Effector CD4-positive, alpha-beta T cell (primary cell): ENCODE data around the gene NADSYN1.

Experiments
- DNase-seq: peaks from one replicate; pipeline ENCODE4 v3.0.0-alpha.2; 2020

NADSYN1 gene

DNA sequence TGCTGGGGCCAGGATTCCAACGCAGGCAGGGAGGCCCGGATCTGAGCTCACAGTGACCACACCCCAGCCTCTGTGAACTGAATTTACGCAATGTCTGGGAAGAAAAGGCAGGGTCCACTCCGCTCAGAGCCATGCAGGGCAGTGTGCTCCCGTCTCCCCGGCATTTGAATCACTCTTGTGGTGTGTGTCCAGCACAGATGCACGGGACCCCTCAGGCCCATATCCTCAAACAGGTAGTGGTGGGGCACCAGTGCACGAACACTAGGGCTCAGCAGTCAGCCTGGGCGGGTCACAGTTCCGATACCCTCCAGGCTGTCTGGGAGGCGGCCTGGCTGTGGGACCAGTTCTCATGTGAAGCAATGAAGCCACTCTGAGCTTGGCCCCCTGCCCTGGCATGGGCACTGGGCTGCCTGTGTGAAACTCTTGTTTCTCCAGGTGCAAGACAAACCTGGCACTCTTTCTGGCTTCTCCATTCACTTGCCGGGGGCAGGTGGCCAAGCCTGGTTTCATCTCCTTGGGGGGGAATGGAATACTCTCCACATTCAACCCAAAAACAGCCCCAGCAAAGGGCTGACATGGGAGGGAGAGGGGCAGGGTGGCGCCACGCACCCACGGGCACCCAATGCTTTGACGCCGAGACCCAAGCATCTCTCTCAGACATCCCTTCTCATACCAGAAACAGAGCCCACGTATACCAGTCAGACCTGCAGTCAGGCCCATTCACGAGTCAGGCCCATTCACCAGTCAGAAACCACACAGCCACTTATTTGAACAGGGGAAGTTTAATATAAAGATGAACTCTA lies 19.2 kb upstream of the NADSYN1 start:
- no peak for DNase-seq

DNA sequence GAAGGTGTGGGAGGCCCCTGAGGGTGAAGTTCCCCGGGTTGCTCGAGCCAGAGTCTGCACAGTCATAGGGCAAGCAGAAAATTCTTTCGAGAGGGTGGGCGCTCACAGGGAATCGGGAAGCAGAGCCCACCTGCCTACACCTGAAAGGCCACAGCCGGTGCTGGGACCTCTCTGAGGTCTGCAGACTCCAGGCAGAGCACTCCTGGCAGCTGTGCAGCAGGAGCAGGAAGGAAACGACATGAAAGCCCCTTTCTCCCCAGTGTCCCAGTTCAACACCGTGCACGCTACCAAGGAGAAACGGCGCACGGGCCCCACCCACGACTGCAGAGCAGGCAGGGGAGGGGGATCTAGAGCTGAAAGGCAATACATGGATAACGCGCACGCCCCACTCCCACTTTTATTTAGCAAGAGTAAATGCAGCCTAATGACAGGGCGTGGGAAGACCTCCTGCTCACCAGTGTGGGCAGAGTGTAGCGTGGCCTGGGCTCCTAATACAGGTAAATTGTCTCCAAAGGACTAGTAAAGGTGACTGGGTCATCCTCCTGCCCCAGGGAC lies 18.4 kb upstream of the NADSYN1 start:
- DNase-seq: no peak

DNA sequence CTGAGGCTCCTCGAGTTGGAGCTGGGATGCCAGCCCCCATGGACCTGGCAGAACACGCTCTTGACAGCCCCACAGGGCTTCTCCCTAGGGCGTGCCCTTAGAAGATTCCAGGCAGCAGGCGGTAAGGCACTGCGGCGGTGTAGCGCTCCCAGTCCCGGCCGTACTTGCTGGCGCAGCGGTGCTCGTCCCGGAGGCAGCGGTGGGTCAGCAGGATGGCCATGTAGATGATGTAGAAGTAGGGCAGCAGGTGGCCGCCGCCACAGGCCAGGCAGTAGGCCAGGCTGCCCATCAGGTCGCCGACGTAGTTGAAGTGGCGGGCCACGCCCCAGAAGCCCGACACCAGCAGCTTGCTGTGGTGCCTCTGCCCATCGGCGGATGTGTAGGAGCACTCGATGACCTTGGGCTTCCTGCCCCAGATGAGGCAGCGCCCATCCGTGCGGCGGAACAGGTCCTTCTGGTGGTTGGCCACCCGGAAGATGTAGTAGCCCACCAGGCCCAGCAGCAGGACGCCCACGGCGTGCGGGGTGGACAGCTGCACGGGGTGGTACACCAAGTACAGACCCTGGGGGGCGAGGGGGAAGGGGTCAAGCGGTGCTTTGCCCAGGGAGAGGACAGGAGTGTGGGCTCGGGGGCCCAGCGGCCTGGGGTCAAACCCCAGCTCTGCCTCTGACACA lies 17.6 kb upstream of the NADSYN1 start:
- no peak for DNase-seq

GRCh38 chr11:71436861-71437260 lies 16.1 kb upstream of the NADSYN1 start:
- no peak for DNase-seq

GRCh38 chr11:71437399-71437798 lies 15.6 kb upstream of the NADSYN1 start:
- DNase-seq: no peak

DNA sequence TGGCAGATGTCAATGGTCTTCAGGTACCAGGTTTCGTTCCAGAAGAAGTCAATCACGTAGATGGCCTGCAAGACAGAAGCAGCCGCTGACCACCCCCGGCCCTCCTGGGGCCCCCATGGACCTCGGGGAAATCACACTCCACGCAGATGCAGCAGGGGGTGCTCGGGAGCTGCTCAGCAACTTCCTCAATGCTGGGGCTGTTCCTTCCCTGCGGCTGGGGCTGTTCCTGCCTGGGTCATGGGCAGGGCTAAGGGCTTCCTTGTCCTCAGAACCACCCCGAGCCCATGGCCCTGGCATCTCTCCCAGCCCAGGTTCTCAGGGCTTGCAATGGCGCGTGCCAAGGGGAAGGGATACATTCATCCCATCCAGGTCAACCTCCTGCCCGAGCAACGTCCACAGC lies 15.1 kb upstream of the NADSYN1 start:
- no peak for DNase-seq

GRCh38 chr11:71438650-71439049 lies 14.4 kb upstream of the NADSYN1 start:
- no peak for DNase-seq

GRCh38 chr11:71440021-71440755 lies 12.8 kb upstream of the NADSYN1 start:
- DNase-seq: no peak

DNA sequence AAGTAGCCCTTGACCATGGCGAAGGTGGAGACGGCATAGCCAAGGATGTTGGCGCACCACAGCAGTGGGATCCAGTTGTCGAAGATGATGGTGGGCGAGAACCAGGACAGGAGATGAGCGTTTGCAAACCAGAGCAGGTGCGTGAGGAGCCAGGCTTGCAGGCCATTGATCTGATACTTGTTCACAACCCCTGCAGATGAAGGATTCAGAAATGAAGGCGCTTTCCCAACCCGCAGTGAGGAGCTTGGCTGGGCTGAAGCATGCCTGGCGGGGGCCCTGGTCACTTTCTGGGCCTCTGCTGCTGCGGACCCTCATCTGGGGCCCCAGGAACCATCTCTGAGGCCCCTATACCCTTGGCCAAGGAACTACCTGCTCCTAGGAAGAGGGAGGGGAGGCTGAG lies 11.8 kb upstream of the NADSYN1 start:
- no peak for DNase-seq

DNA sequence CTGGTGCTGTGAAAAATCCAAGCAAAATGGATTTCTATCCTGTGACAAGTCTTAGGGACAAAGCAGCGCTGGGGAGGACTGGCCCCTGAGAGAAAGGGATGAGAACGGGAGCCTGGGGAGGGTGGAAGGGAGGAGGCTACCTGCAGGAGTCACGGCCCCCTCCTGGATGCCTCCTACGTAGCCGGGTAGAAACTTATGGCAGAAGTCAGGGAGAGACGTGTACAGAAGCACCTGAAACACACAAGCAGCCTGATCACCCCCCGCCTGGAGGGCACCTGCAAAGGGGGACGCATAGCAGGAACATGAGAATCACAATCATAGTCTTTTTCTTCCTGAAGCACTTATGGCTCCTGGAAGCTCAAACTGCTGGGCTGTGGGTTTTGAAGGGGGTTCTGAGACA lies 10.9 kb upstream of the NADSYN1 start:
- DNase-seq: no peak

- DNase-seq: no peak
Observed at GRCh38 chr11:71442880-71443279, 10.1 kb upstream of the NADSYN1 start.

- no peak for DNase-seq
Observed at GRCh38 chr11:71443736-71444445, 9.1 kb upstream of the NADSYN1 start.

GRCh38 chr11:71444811-71445210 lies 8.2 kb upstream of the NADSYN1 start:
- no peak for DNase-seq

DNA sequence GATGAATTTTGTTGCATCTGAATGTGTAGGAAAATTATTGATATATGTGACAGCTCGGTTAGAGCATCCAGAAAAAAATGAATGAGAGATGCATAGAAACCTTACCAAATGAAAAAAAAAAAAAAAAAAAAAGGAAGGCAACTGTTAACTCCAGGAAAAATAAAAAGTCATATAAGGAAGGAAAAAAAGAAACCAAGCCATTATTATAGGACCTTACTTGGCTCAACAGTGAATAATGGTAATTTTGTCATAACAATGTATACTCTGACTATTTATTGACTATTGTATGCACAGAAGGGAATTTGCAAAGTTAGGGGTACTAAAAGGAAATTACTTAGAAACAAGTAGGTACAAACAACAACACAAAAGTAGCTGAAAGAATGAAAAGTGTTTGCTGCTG lies 6.9 kb upstream of the NADSYN1 start:
- no peak for DNase-seq

GRCh38 chr11:71446942-71447688 lies 5.9 kb upstream of the NADSYN1 start:
- DNase-seq: no peak

GRCh38 chr11:71447791-71448256 lies 5.2 kb upstream of the NADSYN1 start:
- peak; percentile 28 for DNase-seq

- DNase-seq: peak; percentile 93
Observed at GRCh38 chr11:71448257-71449171, 4.5 kb upstream of the NADSYN1 start, which contains the start of gene DHCR7. DHCR7 (minus strand) TSS chr11:71448393; CDS start chr11:71444952, 3,441 bp downstream.

DNA sequence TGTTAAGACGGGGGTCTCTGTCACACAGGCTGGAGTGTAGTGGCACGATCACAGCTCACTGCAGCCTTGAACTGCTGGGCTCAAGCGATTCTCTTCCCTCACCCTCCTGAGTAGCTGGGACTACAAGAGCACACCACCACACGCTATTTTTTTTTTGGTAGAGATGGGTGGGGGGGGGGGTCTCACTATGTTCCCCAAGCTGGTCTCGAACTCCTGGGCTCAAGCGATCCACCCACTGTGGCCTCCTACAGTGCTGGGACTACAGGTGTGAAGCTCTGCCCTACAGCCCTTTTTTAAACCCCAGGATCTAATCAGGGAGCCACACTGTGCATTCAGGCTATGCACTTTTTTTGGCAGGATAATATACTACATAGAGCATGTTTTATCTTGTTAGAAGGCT lies 3.4 kb upstream of the NADSYN1 start:
- no peak for DNase-seq

- DNase-seq: no peak
Observed at GRCh38 chr11:71450507-71450906, 2.5 kb upstream of the NADSYN1 start.

- DNase-seq: no peak
Observed at GRCh38 chr11:71450939-71451338, 2.1 kb upstream of the NADSYN1 start.
